ENCODE data around the gene UCN.
A peak's percentile ranks its signal among the peaks of the same experiment; 100 is the strongest.
"Not testable (repeated sequence)": the region's sequence is repeated elsewhere in the genome, so short reads cannot be mapped to it uniquely, and the experiment has no call there.

UCN gene

DNA sequence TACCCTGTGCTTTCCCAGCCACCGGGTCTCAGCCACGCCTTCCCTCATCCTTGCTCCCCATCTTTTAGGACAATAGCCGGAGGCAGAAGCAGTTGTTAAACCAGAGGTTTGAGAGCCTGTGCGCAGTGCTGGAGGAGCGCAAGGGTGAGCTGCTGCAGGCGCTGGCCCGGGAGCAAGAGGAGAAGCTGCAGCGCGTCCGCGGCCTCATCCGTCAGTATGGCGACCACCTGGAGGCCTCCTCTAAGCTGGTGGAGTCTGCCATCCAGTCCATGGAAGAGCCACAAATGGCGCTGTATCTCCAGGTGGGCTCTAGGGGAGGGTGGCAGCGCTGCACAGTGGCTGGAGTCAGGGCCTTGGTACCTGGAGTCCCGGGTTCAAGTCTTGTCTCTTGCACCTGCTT lies 2.7 kb downstream of the UCN start:
- Histone ChIP-seq H3K27me3 (ENCODE audit: low read depth, low read length) (no peaks in the 10 kb centered on the region), H3K36me3 (replicated peaks; ENCODE audit: low read depth, low read length) (no peaks in the 10 kb centered on the region), H3K4me3 (ENCODE audit: low read length) (no peak overlapping the region), H3K4me2 (ENCODE audit: low read length) (no peak overlapping the region), H3K9me3 (ENCODE audit: insufficient read depth, low read length) (no peaks in the 10 kb centered on the region), H4K20me1 (ENCODE audit: insufficient read depth, low read length) (no peaks in the 10 kb centered on the region), H3K9ac (ENCODE audit: low read length) (no peak overlapping the region), H3K4me1 (ENCODE audit: low read length) (peaks cover 4% of the 10 kb centered on the region), H2AFZ (ENCODE audit: low read depth, low read length) (no peak overlapping the region), H3K27ac (ENCODE audit: low read length) (no peak overlapping the region), H3K79me2 (ENCODE audit: low read length) (no peaks in the 10 kb centered on the region)
- TF ChIP-seq EZH2phosphoT487 (IDR thresholded peaks at IDR 0.05; ENCODE audit: low read depth), result no peak
- TF ChIP-seq, protein P1, sequence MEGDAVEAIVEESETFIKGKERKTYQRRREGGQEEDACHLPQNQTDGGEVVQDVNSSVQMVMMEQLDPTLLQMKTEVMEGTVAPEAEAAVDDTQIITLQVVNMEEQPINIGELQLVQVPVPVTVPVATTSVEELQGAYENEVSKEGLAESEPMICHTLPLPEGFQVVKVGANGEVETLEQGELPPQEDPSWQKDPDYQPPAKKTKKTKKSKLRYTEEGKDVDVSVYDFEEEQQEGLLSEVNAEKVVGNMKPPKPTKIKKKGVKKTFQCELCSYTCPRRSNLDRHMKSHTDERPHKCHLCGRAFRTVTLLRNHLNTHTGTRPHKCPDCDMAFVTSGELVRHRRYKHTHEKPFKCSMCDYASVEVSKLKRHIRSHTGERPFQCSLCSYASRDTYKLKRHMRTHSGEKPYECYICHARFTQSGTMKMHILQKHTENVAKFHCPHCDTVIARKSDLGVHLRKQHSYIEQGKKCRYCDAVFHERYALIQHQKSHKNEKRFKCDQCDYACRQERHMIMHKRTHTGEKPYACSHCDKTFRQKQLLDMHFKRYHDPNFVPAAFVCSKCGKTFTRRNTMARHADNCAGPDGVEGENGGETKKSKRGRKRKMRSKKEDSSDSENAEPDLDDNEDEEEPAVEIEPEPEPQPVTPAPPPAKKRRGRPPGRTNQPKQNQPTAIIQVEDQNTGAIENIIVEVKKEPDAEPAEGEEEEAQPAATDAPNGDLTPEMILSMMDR (IDR thresholded peaks at IDR 0.05; ENCODE audit: low read depth, low read length), result no peak

DNA sequence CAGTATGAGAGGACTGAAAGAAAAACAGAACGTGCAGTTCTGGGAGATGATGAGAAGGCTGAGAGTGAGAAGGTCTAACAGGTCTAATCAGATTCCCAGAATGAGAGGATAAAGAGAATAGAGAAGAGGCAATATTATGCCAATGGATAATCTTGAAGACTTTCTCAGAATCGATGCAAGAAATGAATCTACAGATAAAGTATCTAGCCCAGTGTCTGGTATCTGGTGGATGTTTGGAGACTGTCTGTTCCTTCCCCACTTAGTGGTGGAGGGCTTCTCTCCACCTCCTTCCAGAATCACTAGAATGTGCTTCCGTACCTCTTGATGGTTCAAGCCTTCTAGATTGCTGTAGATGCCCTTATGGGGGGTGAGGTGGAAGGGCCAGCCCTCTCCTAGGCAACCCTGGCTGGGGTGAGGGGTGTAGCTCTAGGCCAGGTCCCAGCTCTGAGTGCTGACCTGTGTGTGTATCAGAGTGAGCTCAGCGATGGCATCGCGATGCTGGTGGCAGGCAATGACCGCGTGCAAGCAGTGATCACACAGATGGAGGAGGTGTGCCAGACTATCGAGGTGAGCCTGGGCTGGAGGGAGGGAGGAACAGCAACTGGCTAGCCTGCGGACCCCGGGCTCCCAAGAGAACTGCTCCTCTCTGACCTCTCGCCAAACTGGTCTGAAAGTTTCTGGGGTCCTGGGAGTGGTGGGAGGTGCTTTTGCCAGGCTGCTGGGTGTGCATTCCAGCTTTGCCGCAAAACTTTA lies 3.6 kb downstream of the UCN start:
- TF ChIP-seq, protein P1 (IDR thresholded peaks at IDR 0.05; ENCODE audit: low read depth, low read length), result no peak
- no peak for TF ChIP-seq EZH2phosphoT487 (IDR thresholded peaks at IDR 0.05; ENCODE audit: low read depth)
- no peak overlapping the region for H3K4me2 ChIP-seq (ENCODE audit: low read length)

DNA sequence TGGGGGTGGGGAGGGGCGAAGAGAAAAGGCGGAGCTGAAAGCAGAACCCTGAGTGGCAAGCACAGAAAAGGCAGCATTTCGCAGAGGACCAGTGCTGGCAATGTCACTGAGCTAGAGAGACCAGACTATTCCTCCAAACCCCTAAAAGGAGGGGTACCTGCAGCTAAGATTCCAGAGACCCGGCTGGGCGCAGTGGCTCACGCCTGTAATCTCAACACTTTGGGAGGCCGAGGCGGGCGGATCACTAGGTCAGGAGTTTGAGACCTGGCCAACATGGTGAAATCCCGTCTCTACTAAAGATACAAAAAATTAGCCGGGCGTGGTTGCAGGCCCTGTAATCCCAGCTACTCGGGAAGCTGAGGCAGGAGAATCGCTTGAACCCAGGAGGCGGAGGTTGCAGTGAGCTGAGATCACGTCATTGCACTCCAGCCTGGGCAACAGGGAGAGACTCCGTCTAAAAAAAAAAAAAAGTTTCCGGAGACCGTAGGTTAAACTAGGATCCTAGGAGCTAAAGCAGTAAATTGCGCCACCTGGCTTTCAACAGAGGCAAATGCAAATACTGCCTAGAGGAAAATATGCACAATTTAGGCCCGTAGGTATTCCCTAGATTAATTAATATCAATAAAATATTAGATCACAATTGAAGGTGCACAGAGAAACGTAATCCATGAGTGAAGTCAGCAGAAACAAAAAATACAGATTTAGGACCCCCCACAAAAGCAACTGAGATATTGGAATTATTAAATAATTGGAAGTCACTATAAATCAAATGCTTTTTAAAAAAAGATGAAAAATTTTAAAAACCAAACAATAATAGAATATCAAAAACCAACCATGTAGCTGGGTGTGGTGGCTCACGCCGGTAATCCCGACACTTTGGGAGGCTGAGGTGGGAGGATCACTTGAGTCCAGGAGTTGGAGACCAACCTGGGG lies 4.9 kb downstream of the UCN start:
- TF ChIP-seq EZH2phosphoT487 (IDR thresholded peaks at IDR 0.05; ENCODE audit: low read depth), result no peak
- TF ChIP-seq, protein P1 (IDR thresholded peaks at IDR 0.05; ENCODE audit: low read depth, low read length), result peak; percentile 78
- Histone ChIP-seq H3K4me2 (ENCODE audit: low read length) (peak overlapping the region; percentile 94), H3K4me3 (ENCODE audit: low read length) (peak overlapping the region; percentile 91), H3K79me2 (ENCODE audit: low read length) (no peaks in the 10 kb centered on the region), H4K20me1 (ENCODE audit: insufficient read depth, low read length) (no peaks in the 10 kb centered on the region), H3K36me3 (replicated peaks; ENCODE audit: low read depth, low read length) (no peaks in the 10 kb centered on the region), H3K27ac (ENCODE audit: low read length) (peak overlapping the region; percentile 10; the same call in 1 of the 2 replicates), H3K4me1 (ENCODE audit: low read length) (peaks cover 4% of the 10 kb centered on the region), H3K9ac (ENCODE audit: low read length) (peak overlapping the region; percentile 70), H3K9me3 (ENCODE audit: insufficient read depth, low read length) (no peaks in the 10 kb centered on the region), H3K27me3 (ENCODE audit: low read depth, low read length) (no peaks in the 10 kb centered on the region), H2AFZ (ENCODE audit: low read depth, low read length) (peak overlapping the region; percentile 100)

More for the DNA sequence above, 3.6 kb downstream of the UCN start:
- H3K27me3 ChIP-seq (ENCODE audit: low read depth, low read length), result no peaks in the 10 kb centered on the region
- no peak overlapping the region for H2AFZ ChIP-seq (ENCODE audit: low read depth, low read length)
- no peak overlapping the region for H3K27ac ChIP-seq (ENCODE audit: low read length)
- no peaks in the 10 kb centered on the region for H3K79me2 ChIP-seq (ENCODE audit: low read length)
- H3K36me3 ChIP-seq (replicated peaks; ENCODE audit: low read depth, low read length), result no peaks in the 10 kb centered on the region
- H3K4me3 ChIP-seq (ENCODE audit: low read length), result no peak overlapping the region
- no peak overlapping the region for H3K9ac ChIP-seq (ENCODE audit: low read length)
- H3K9me3 ChIP-seq (ENCODE audit: insufficient read depth, low read length), result no peaks in the 10 kb centered on the region
- H4K20me1 ChIP-seq (ENCODE audit: insufficient read depth, low read length), result no peaks in the 10 kb centered on the region
- H3K4me1 ChIP-seq (ENCODE audit: low read length), result peaks cover 4% of the 10 kb centered on the region

DNA sequence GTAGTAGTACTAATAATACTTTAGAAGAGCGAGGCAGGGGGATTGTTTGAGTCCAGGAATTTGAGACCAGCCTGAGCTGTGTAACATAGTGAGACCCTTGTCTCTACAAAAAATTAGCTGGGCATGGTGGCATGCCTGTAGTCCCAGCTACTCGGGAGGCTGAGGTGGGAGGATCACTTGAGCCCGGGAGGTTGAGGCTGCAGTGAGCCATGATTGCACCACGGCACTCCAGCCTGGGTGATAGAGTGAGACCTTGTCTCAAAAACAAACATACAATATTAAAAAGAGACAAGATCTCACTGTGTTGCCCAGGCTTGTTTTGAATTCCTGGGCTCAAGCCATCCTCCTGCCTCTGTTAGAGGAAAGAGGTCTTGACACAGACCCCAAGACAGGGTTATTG lies 7.6 kb downstream of the UCN start:
- not testable (repeated sequence) for H3K9ac ChIP-seq (ENCODE audit: low read length); H3K4me2 ChIP-seq (ENCODE audit: low read length); H3K27me3 ChIP-seq (ENCODE audit: low read depth, low read length); H3K9me3 ChIP-seq (ENCODE audit: insufficient read depth, low read length); H3K4me1 ChIP-seq (ENCODE audit: low read length); H3K4me3 ChIP-seq (ENCODE audit: low read length); H3K27ac ChIP-seq (ENCODE audit: low read length); H3K36me3 ChIP-seq (replicated peaks; ENCODE audit: low read depth, low read length); H4K20me1 ChIP-seq (ENCODE audit: insufficient read depth, low read length); H3K79me2 ChIP-seq (ENCODE audit: low read length); H2AFZ ChIP-seq (ENCODE audit: low read depth, low read length)
